Activated T-helper 2 cell treated with anti-CD3 and anti-CD28 coated beads, Interferon-gamma antibody, Interleukin-2, Interleukin-4, amounts not matched to agents 10 μg/mL and 5 μg/mL and 100 μg/mL, durations not matched to agents 14 hours and 24 hours and 36 hours (primary cell): ENCODE data around the gene FBXL19. TPM values are rescaled to one million over a fixed set of nuclear protein-coding genes. Genes with fewer than 3 reads are reported as not detected.

Source experiments
- DNase-seq: peaks from one replicate; pipeline ENCODE4 v3.0.0; 2021; ENCODE audit warnings: low spot score
- H3K27ac Mint-ChIP-seq: one replicate; pipeline ENCODE4 v1.8.0; 2021; ENCODE audit warnings: mixed read lengths
- H3K27me3 Mint-ChIP-seq: one replicate; pipeline ENCODE4 v1.8.0; 2021; ENCODE audit warnings: low read depth, mixed read lengths
- H3K36me3 Mint-ChIP-seq: one replicate; pipeline ENCODE4 v1.8.0; 2021; ENCODE audit warnings: low read depth, mixed read lengths
- H3K4me1 Mint-ChIP-seq: one replicate; pipeline ENCODE4 v1.8.0; 2021; ENCODE audit warnings: low read depth, mixed read lengths
- H3K4me3 Mint-ChIP-seq: one replicate; pipeline ENCODE4 v1.8.0; 2021; ENCODE audit warnings: low read depth, mild to moderate bottlenecking, moderate library complexity, mixed read lengths
- H3K9me3 Mint-ChIP-seq: one replicate; pipeline ENCODE4 v1.8.0; 2021; ENCODE audit warnings: mixed read lengths
- intact Hi-C: fragments of 100-400 bp; cut with micrococcal nuclease; formaldehyde crosslinking; loops from one replicate; pipeline ENCODE4 v1.15.1; 2023
- total RNA-seq: library from RNA; stranded (reverse); gene quantifications from 2 replicates; pipeline ENCODE4 v1.2.3, GENCODE V29; 2022

FBXL19 gene
- 34.4 and 34.6 TPM in 2 replicates for total RNA-seq

DNA sequence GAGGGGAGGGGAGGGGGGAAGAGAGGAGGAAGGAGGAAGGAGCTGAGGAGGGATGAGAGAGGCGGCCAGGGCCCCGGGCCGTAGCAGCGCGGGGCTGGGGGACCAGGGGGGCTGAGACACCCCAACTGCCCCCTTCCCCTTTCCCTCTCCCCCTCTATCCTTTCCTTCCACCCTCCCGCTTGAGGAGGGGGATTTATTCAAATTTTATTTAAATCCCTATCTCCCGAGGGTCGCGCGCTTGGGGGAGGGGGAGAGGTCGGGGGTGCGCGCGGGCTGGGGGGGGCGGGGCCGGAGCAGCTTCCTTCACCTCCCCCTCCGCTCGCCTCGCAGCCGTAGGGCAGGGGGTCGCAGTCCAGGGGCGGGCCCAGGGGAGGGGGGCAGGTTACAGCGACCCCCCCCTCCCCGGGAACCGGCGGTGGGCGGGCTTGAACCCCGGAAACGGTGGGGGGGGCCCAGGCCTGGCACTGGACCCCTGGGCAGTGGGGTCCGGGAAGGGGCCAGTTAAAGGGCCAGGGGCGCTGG, at the start of gene FBXL19:
Gene FBXL19 (plus strand): TSS at position 19 of the 522 bp plus-strand sequence. CDS start 2,183 bp downstream, outside the sequence.
- peak within 1 kb of the TSS; percentile 100 for H3K27ac Mint-ChIP-seq
- H3K9me3 Mint-ChIP-seq = no peaks in the 10 kb centered on the region
- H3K4me1 Mint-ChIP-seq = peaks cover 19% of the 10 kb centered on the region
- no peak for DNase-seq
- H3K36me3 Mint-ChIP-seq = peaks cover 6% of the 10 kb centered on the region
- intact Hi-C loops = loop anchor here (1.0 kb wide), 5 partner anchors 26 to 171 kb away; partner anchors contain the start of genes CFAP119, RNF40, SETD1A and STX4
- peak within 1 kb of the TSS; percentile 99 for H3K4me3 Mint-ChIP-seq
- H3K27me3 Mint-ChIP-seq = no peaks in the 10 kb centered on the region

DNA sequence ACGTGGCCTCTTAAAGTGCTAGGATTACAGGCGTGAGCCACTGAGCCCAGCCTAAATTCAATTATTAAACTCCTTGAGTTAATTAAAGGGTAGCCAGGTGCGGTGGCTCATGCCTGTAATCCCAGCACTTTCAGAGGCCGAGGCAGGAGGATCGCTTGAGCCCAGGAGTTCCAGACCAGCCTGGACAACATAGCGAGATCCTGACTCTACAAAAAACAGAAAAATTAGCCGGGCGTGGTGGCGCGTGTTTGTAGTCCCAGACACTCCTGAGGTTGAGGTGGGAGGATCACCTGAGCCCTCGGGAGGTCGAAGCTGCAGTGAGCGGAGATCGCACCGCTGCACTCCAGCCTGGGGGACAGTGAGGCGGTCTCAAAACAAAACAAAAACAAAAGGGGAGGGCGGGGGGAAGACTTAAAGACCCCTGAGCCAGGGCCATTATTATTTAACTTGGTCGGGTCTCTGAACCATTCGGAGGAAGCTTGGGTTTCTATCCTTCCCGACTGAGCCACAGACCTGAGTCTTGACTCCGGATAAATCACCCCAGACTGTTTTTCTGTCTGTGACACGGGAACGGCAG, 49.0 kb upstream of the FBXL19 start:
- intact Hi-C loops = loop anchor here (2.0 kb wide), 2 partner anchors 28 to 30 kb away; no protein-coding TSS in a partner anchor
- H3K27me3 Mint-ChIP-seq = no peaks in the 10 kb centered on the region
- peaks cover 24% of the 10 kb centered on the region for H3K4me1 Mint-ChIP-seq
- H3K36me3 Mint-ChIP-seq = peaks cover 27% of the 10 kb centered on the region
- no peak for DNase-seq
- peak overlapping the region; percentile 86 for H3K27ac Mint-ChIP-seq
- H3K4me3 Mint-ChIP-seq = peak overlapping the region; percentile 96
- H3K9me3 Mint-ChIP-seq = no peaks in the 10 kb centered on the region

GRCh38 chr16:30874821-30875717, 48.3 kb upstream of the FBXL19 start:
- peaks cover 28% of the 10 kb centered on the region for H3K36me3 Mint-ChIP-seq
- intact Hi-C loops = loop anchor here (1.0 to 2.0 kb wide), 4 partner anchors 19 to 127 kb away; partner anchors contain the start of genes BCL7C and PHKG2
- H3K27ac Mint-ChIP-seq = peak overlapping the region; percentile 86
- H3K9me3 Mint-ChIP-seq = no peaks in the 10 kb centered on the region
- no peaks in the 10 kb centered on the region for H3K27me3 Mint-ChIP-seq
- peak overlapping the region; percentile 96 for H3K4me3 Mint-ChIP-seq
- peaks cover 24% of the 10 kb centered on the region for H3K4me1 Mint-ChIP-seq
- DNase-seq = peak; percentile 83

DNA sequence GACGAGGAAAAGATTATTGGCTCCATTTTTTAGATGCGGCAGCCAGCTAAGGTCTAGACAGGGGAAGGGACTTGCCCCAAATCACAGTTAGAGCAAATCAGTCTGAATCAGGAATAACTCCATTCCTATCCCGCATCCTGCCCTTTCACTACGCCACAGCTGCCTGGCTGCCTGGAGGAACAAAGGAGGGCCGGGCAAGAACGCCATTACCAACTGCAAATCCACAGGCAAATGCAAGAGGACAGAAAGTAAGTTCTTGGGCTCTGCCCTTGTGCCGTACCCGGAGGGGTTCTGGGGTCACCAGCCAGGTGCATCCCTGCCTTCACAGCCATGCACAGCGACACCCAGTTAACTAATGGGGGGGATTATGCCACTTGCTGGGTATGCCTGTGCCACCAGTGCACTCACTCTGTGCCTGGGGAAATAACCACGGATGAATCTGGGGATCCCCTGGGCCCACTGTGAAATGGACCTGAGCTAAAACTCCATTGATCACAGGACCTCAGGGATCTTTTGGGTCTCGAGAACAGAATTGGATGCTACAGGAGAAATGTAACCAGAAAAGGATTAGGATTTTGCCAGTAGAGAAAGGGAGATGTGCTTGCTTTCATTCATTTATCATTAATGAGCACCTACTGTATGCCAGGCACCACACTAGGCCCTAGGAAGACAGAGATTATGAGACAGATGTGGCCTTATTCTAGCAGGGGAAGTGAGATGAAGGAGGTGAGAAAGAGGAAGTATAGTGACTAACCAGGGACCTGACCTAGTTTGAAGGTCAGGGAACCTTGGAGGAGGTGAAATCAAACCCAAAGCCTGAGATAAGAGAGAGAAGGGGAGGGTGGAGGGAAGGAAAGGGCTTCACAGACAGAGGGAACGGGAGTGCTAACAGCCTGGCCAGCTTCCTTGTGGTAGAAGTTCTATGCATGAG, 47.2 kb upstream of the FBXL19 start:
- no peak for DNase-seq
- Mint-ChIP-seq H3K27ac (peak overlapping the region; percentile 86), H3K4me1 (peaks cover 24% of the 10 kb centered on the region), H3K4me3 (peak overlapping the region; percentile 96), H3K9me3 (no peaks in the 10 kb centered on the region), H3K36me3 (peaks cover 31% of the 10 kb centered on the region), H3K27me3 (no peaks in the 10 kb centered on the region)
- intact Hi-C loops = loop anchor here (1.0 to 2.0 kb wide), 5 partner anchors 18 to 177 kb away; partner anchors contain the start of genes BCL7C, PHKG2 and SRCAP

- H3K4me3 Mint-ChIP-seq = peak overlapping the region; percentile 96
- intact Hi-C loops = loop anchor here (2.0 kb wide), 1 partner anchor 178 kb away; the partner anchor contains the start of gene SRCAP
- H3K4me1 Mint-ChIP-seq = peaks cover 24% of the 10 kb centered on the region
Observed at GRCh38 chr16:30876867-30877266, 46.5 kb upstream of the FBXL19 start.

DNA sequence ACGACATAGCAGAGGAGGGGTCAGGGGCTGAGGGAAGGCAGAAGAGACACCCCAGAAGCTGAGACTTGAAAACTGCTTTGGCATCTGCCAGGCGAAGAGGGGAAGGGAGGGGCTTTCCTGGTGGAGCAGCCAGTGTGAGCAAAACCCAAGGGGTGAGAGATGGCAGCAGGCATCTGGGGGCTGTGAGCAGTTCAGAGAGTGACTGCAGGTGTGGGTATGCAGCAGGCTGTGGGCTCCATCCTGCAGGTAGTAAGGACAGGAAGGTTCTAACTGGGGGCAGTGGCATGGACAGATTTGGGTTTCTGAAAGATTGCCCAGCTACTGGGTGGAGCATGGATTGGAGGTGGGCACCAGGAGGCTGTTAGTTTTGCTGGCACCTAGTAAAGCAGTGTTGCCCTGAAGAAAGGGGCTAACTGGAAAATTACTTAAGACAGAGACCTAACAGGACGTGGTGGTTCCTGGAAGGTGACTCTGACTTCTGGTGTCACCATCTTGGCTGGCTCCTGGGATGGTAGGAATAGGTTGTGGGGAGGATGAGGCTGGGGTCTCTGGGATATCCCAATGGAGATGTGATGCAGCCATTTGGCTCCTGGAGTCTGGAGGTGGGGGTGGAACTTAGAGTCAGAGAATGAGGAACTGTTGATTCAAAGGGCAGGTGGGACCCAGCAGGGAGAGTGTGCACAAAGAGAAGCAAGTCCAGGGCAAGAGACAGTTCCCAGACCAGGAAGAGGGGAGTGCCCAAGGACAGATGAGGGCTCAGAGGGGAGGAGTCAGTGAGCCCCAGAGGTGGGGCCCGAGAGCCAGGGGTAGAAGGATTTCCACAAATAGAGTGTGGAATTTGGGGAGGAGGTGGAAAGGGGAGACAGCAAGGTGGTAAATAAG, 40.7 kb upstream of the FBXL19 start:
- H3K9me3 Mint-ChIP-seq = no peaks in the 10 kb centered on the region
- peaks cover 14% of the 10 kb centered on the region for H3K4me1 Mint-ChIP-seq
- DNase-seq = no peak
- H3K27me3 Mint-ChIP-seq = no peaks in the 10 kb centered on the region
- intact Hi-C loops = no loop called here
- peak overlapping the region; percentile 67 for H3K27ac Mint-ChIP-seq
- H3K4me3 Mint-ChIP-seq = no peak overlapping the region
- peaks cover 37% of the 10 kb centered on the region for H3K36me3 Mint-ChIP-seq

More at GRCh38 chr16:30876867-30877266, 46.5 kb upstream of the FBXL19 start:
- Mint-ChIP-seq H3K27me3 (no peaks in the 10 kb centered on the region), H3K9me3 (no peaks in the 10 kb centered on the region), H3K27ac (peak overlapping the region; percentile 86), H3K36me3 (peaks cover 31% of the 10 kb centered on the region)
- DNase-seq = no peak

- no peak for DNase-seq
- intact Hi-C loops = no loop called here
- no peaks in the 10 kb centered on the region for H3K27me3 Mint-ChIP-seq
- H3K4me1 Mint-ChIP-seq = peaks cover 17% of the 10 kb centered on the region
- no peaks in the 10 kb centered on the region for H3K9me3 Mint-ChIP-seq
- H3K36me3 Mint-ChIP-seq = peaks cover 39% of the 10 kb centered on the region
- H3K4me3 Mint-ChIP-seq = no peak overlapping the region
- peak overlapping the region; percentile 21 for H3K27ac Mint-ChIP-seq
Observed at GRCh38 chr16:30884760-30885159, 38.6 kb upstream of the FBXL19 start.

DNA sequence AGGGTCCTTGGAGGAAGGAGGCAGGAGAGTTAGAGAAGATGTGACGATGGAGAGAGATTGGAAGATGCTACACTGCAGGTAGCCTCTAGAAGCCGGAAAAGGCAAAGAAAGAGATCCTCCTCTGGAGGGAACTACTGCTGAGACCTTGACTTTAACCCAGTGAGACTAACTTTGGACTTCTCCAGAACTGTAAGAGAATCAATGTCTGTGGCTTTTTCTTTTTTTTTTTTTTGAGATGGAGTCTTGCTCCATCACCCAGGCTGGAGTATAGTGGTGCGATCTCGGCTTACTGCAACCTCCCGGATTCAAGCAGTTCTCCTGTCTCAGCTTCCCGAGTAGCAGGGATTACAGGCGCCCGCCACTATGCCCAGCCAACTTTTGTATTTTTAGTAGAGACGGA, 38.2 kb upstream of the FBXL19 start:
- no peaks in the 10 kb centered on the region for H3K27me3 Mint-ChIP-seq
- intact Hi-C loops = no loop called here
- H3K36me3 Mint-ChIP-seq = peaks cover 43% of the 10 kb centered on the region
- H3K27ac Mint-ChIP-seq = peak overlapping the region; percentile 21
- H3K9me3 Mint-ChIP-seq = no peaks in the 10 kb centered on the region
- DNase-seq = no peak
- peaks cover 17% of the 10 kb centered on the region for H3K4me1 Mint-ChIP-seq
- no peak overlapping the region for H3K4me3 Mint-ChIP-seq

GRCh38 chr16:30886145-30886544, 37.2 kb upstream of the FBXL19 start:
- H3K27me3 Mint-ChIP-seq = no peaks in the 10 kb centered on the region
- no peaks in the 10 kb centered on the region for H3K9me3 Mint-ChIP-seq
- H3K4me1 Mint-ChIP-seq = peaks cover 17% of the 10 kb centered on the region
- intact Hi-C loops = no loop called here
- H3K36me3 Mint-ChIP-seq = peaks cover 41% of the 10 kb centered on the region
- H3K4me3 Mint-ChIP-seq = no peak overlapping the region
- H3K27ac Mint-ChIP-seq = peak overlapping the region; percentile 46
- no peak for DNase-seq

- no peaks in the 10 kb centered on the region for H3K9me3 Mint-ChIP-seq
- peaks cover 13% of the 10 kb centered on the region for H3K4me1 Mint-ChIP-seq
- no peak overlapping the region for H3K27ac Mint-ChIP-seq
- no peak overlapping the region for H3K4me3 Mint-ChIP-seq
- intact Hi-C loops = no loop called here
- H3K27me3 Mint-ChIP-seq = no peaks in the 10 kb centered on the region
- peaks cover 35% of the 10 kb centered on the region for H3K36me3 Mint-ChIP-seq
- no peak for DNase-seq
Observed at GRCh38 chr16:30887927-30888326, 35.4 kb upstream of the FBXL19 start.

GRCh38 chr16:30888856-30889499, 34.4 kb upstream of the FBXL19 start:
- Mint-ChIP-seq H3K9me3 (no peaks in the 10 kb centered on the region), H3K27ac (no peak overlapping the region), H3K4me3 (no peak overlapping the region), H3K4me1 (peaks cover 15% of the 10 kb centered on the region), H3K27me3 (no peaks in the 10 kb centered on the region), H3K36me3 (peaks cover 33% of the 10 kb centered on the region)
- intact Hi-C loops = no loop called here
- DNase-seq = no peak
